ENCODE results near the gene MSL3.

MSL3 gene

GRCh38 chrX:11791090-11791489 is 33.1 kb downstream of the MSL3 start:
- peaks cover 2% of the 10 kb centered on the region for H3K4me1 ChIP-seq (ENCODE audit: control insufficient read depth, insufficient read depth, low read length)
- no peaks in the 10 kb centered on the region for H3K36me3 ChIP-seq (ENCODE audit: control insufficient read depth, insufficient read depth, low read length)
- H3K9ac ChIP-seq (ENCODE audit: low read depth, low read length) = no peak overlapping the region
- no peak overlapping the region for H3K4me3 ChIP-seq (ENCODE audit: low read depth, low read length)
- H3K9me3 ChIP-seq (ENCODE audit: control insufficient read depth, insufficient read depth, low read length) = no peaks in the 10 kb centered on the region
- H3K27me3 ChIP-seq (ENCODE audit: control insufficient read depth, insufficient read depth, low read length) = no peaks in the 10 kb centered on the region

- Histone ChIP-seq H3K9ac (ENCODE audit: low read depth, low read length) (no peak overlapping the region), H3K27me3 (ENCODE audit: control insufficient read depth, insufficient read depth, low read length) (no peaks in the 10 kb centered on the region), H3K36me3 (ENCODE audit: control insufficient read depth, insufficient read depth, low read length) (no peaks in the 10 kb centered on the region), H3K4me3 (ENCODE audit: low read depth, low read length) (no peak overlapping the region), H3K9me3 (ENCODE audit: control insufficient read depth, insufficient read depth, low read length) (no peaks in the 10 kb centered on the region), H3K4me1 (ENCODE audit: control insufficient read depth, insufficient read depth, low read length) (peaks cover 2% of the 10 kb centered on the region)
Measured at GRCh38 chrX:11791537-11791936, 33.5 kb downstream of the MSL3 start.

GRCh38 chrX:11792461-11793421 is 34.7 kb downstream of the MSL3 start:
- Histone ChIP-seq H3K9me3 (ENCODE audit: control insufficient read depth, insufficient read depth, low read length) (no peaks in the 10 kb centered on the region), H3K9ac (ENCODE audit: low read depth, low read length) (no peak overlapping the region), H3K4me1 (ENCODE audit: control insufficient read depth, insufficient read depth, low read length) (peaks cover 2% of the 10 kb centered on the region), H3K36me3 (ENCODE audit: control insufficient read depth, insufficient read depth, low read length) (no peaks in the 10 kb centered on the region), H3K27me3 (ENCODE audit: control insufficient read depth, insufficient read depth, low read length) (no peaks in the 10 kb centered on the region), H3K4me3 (ENCODE audit: low read depth, low read length) (no peak overlapping the region)

DNA sequence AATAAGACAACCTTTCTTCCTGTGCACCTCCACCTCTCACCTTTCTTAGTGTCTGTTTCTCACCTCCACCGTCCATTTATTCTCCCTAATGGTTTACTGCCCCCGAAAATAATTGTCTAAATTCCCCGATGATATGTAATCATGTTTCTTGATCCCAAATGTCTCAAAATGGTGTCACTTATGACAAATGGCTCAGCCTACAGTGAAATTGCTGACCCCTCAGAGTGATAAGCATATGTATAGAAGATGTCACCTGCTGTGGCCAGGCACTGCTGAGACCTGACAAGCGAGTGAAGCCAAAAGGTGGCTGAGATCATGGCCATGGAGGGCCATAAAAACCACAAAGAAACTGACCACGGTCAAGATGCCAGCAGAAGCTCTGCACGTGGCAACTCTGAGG is 35.7 kb downstream of the MSL3 start:
- no peaks in the 10 kb centered on the region for H3K9me3 ChIP-seq (ENCODE audit: control insufficient read depth, insufficient read depth, low read length)
- H3K9ac ChIP-seq (ENCODE audit: low read depth, low read length) = no peak overlapping the region
- H3K27me3 ChIP-seq (ENCODE audit: control insufficient read depth, insufficient read depth, low read length) = no peaks in the 10 kb centered on the region
- H3K4me3 ChIP-seq (ENCODE audit: low read depth, low read length) = no peak overlapping the region
- no peaks in the 10 kb centered on the region for H3K36me3 ChIP-seq (ENCODE audit: control insufficient read depth, insufficient read depth, low read length)
- H3K4me1 ChIP-seq (ENCODE audit: control insufficient read depth, insufficient read depth, low read length) = peaks cover 2% of the 10 kb centered on the region

- no peaks in the 10 kb centered on the region for H3K9me3 ChIP-seq (ENCODE audit: control insufficient read depth, insufficient read depth, low read length)
- no peaks in the 10 kb centered on the region for H3K36me3 ChIP-seq (ENCODE audit: control insufficient read depth, insufficient read depth, low read length)
- H3K9ac ChIP-seq (ENCODE audit: low read depth, low read length) = no peak overlapping the region
- H3K4me1 ChIP-seq (ENCODE audit: control insufficient read depth, insufficient read depth, low read length) = no peaks in the 10 kb centered on the region
- H3K4me3 ChIP-seq (ENCODE audit: low read depth, low read length) = no peak overlapping the region
- H3K27me3 ChIP-seq (ENCODE audit: control insufficient read depth, insufficient read depth, low read length) = no peaks in the 10 kb centered on the region
Measured at GRCh38 chrX:11813341-11813740, 55.3 kb downstream of the MSL3 start.

Data from iPS-15b (cell line).